Activated CD8-positive, alpha-beta memory T cell treated with anti-CD3 and anti-CD28 coated beads, Interleukin-2, amount 50 U/mL, for 48 hours (primary cell): ENCODE data around the gene BMPR1B.

ENCODE experiments used
- DNase-seq: peaks from one replicate; pipeline ENCODE4 v3.0.0-alpha.2; 2020

Gene BMPR1B

GRCh38 chr4:95204267-95204844, 446.6 kb downstream of the BMPR1B start:
- DNase-seq, result no peak

- DNase-seq, result no peak
Observed at GRCh38 chr4:95204873-95205272, 447.1 kb downstream of the BMPR1B start.
